HG02943 (cell line): ENCODE data around the gene SLC6A19.
"Not testable (repeated sequence)": the region's sequence is repeated elsewhere in the genome, so short reads cannot be mapped to it uniquely, and the experiment has no call there.

Experiments used
- ATAC-seq: cut with Tn5 transposase; IDR thresholded peaks from one replicate; pipeline ENCODE4 v1.9.1; 2021; ENCODE audit warnings: mild to moderate bottlenecking, low read depth, moderate library complexity; ENCODE audit not compliant: unreplicated experiment

Gene SLC6A19

GRCh38 chr5:1256776-1257175, 55.4 kb downstream of the SLC6A19 start:
- ATAC-seq, result no peak

- ATAC-seq, result no peak
These were observed 56.0 kb downstream of the SLC6A19 start for GRCh38 chr5:1257363-1257762.

GRCh38 chr5:1257841-1258240, 56.4 kb downstream of the SLC6A19 start:
- ATAC-seq, result no peak

- no peak for ATAC-seq
These were observed 58.5 kb downstream of the SLC6A19 start for GRCh38 chr5:1259806-1260480.

- no peak for ATAC-seq
These were observed 60.2 kb downstream of the SLC6A19 start for GRCh38 chr5:1261643-1262042.

- ATAC-seq, result no peak
These were observed 61.0 kb downstream of the SLC6A19 start for GRCh38 chr5:1262381-1262780.

- no peak for ATAC-seq
These were observed 62.8 kb downstream of the SLC6A19 start for GRCh38 chr5:1264211-1264610.

- no peak for ATAC-seq
These were observed 63.6 kb downstream of the SLC6A19 start for GRCh38 chr5:1265026-1265425.

GRCh38 chr5:1265461-1266455, 64.4 kb downstream of the SLC6A19 start:
- ATAC-seq, result no peak

GRCh38 chr5:1266791-1267190, 65.4 kb downstream of the SLC6A19 start:
- no peak for ATAC-seq

GRCh38 chr5:1267464-1267863, 66.1 kb downstream of the SLC6A19 start:
- ATAC-seq, result not testable (repeated sequence)

- no peak for ATAC-seq
These were observed 66.7 kb downstream of the SLC6A19 start for GRCh38 chr5:1268056-1268455.

- ATAC-seq, result no peak
These were observed 67.3 kb downstream of the SLC6A19 start for GRCh38 chr5:1268666-1269065.

GRCh38 chr5:1270426-1270825, 69.0 kb downstream of the SLC6A19 start:
- ATAC-seq, result no peak

- no peak for ATAC-seq
These were observed 69.8 kb downstream of the SLC6A19 start for GRCh38 chr5:1270933-1271914.

- no peak for ATAC-seq
These were observed 70.8 kb downstream of the SLC6A19 start for GRCh38 chr5:1272201-1272600.

- ATAC-seq, result no peak
These were observed 72.3 kb downstream of the SLC6A19 start for GRCh38 chr5:1273745-1274144.

GRCh38 chr5:1274471-1274870, 73.1 kb downstream of the SLC6A19 start:
- ATAC-seq, result no peak
